ENCODE measurements around the gene EMILIN1.

EMILIN1 gene

DNA sequence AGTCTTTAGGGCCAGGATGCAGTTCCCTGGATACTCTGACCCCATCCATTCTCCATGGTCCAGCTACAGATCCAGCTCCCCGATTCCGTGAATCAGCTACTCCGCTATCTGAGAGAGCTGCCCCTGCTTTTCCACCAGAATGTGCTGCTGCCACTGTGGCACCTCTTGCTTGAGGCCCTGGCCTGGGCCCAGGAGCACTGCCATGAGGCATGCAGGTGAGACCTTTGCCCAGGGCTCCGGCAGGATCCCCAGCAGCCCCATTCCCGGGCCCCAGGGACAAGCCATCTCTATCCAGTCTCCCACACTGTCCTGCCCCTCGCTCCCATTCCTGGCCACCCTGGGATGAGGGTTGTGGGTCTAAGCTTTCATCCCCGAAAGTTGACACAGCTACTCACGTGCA lies 38.1 kb upstream of the EMILIN1 start:
- ATAC-seq = no peak
- no peak for TF ChIP-seq ZNF70 (CRISPR knock-in tag; IDR thresholded peaks at IDR 0.05)
- no peak for TF ChIP-seq OSR1 (CRISPR knock-in tag; IDR thresholded peaks at IDR 0.05)
- TF ChIP-seq ESRRG (CRISPR knock-in tag; IDR thresholded peaks at IDR 0.05) = no peak
- TF ChIP-seq, protein P1, sequence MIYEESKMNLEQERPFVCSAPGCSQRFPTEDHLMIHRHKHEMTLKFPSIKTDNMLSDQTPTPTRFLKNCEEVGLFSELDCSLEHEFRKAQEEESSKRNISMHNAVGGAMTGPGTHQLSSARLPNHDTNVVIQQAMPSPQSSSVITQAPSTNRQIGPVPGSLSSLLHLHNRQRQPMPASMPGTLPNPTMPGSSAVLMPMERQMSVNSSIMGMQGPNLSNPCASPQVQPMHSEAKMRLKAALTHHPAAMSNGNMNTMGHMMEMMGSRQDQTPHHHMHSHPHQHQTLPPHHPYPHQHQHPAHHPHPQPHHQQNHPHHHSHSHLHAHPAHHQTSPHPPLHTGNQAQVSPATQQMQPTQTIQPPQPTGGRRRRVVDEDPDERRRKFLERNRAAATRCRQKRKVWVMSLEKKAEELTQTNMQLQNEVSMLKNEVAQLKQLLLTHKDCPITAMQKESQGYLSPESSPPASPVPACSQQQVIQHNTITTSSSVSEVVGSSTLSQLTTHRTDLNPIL (CRISPR knock-in tag; IDR thresholded peaks at IDR 0.05; ENCODE audit: low read depth) = no peak
- no peak for TF ChIP-seq ISL1 (CRISPR knock-in tag; IDR thresholded peaks at IDR 0.05)
- TF ChIP-seq, protein P2, sequence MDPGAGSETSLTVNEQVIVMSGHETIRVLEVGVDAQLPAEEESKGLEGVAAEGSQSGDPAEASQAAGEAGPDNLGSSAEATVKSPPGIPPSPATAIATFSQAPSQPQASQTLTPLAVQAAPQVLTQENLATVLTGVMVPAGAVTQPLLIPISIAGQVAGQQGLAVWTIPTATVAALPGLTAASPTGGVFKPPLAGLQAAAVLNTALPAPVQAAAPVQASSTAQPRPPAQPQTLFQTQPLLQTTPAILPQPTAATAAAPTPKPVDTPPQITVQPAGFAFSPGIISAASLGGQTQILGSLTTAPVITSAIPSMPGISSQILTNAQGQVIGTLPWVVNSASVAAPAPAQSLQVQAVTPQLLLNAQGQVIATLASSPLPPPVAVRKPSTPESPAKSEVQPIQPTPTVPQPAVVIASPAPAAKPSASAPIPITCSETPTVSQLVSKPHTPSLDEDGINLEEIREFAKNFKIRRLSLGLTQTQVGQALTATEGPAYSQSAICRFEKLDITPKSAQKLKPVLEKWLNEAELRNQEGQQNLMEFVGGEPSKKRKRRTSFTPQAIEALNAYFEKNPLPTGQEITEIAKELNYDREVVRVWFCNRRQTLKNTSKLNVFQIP (CRISPR knock-in tag; IDR thresholded peaks at IDR 0.05; ENCODE audit: borderline replicate concordance, low read depth) = no peak
- no peak for TF ChIP-seq ARNTL (CRISPR knock-in tag; IDR thresholded peaks at IDR 0.05; ENCODE audit: borderline replicate concordance, low read depth)
- TF ChIP-seq ZC3H10 (CRISPR knock-in tag; IDR thresholded peaks at IDR 0.05) = no peak
- no peak for TF ChIP-seq BACH2 (CRISPR knock-in tag; IDR thresholded peaks at IDR 0.05; ENCODE audit: borderline replicate concordance)
- TF ChIP-seq CSDC2 (CRISPR knock-in tag; IDR thresholded peaks at IDR 0.05) = no peak
- no peak for TF ChIP-seq SNAI2 (CRISPR knock-in tag; IDR thresholded peaks at IDR 0.05)
- TF ChIP-seq RARB (CRISPR knock-in tag; IDR thresholded peaks at IDR 0.05) = no peak
- no peak for TF ChIP-seq ZFP3 (CRISPR knock-in tag; IDR thresholded peaks at IDR 0.05)
- no peak for TF ChIP-seq ZNF8 (CRISPR knock-in tag; IDR thresholded peaks at IDR 0.05)
- no peak for TF ChIP-seq GLIS3 (CRISPR knock-in tag; IDR thresholded peaks at IDR 0.05)
- no peak for TF ChIP-seq PATZ1 (CRISPR knock-in tag; IDR thresholded peaks at IDR 0.05; ENCODE audit: borderline replicate concordance)

- TF ChIP-seq, protein P2 (CRISPR knock-in tag; IDR thresholded peaks at IDR 0.05; ENCODE audit: borderline replicate concordance, low read depth) = no peak
- TF ChIP-seq RARB (CRISPR knock-in tag; IDR thresholded peaks at IDR 0.05) (no peak), CSDC2 (CRISPR knock-in tag; IDR thresholded peaks at IDR 0.05) (no peak), TCF4 (CRISPR knock-in tag; IDR thresholded peaks at IDR 0.05; ENCODE audit: borderline replicate concordance) (no peak), SNAI2 (CRISPR knock-in tag; IDR thresholded peaks at IDR 0.05) (no peak), ISL1 (CRISPR knock-in tag; IDR thresholded peaks at IDR 0.05) (no peak), TOX (CRISPR knock-in tag; IDR thresholded peaks at IDR 0.05; ENCODE audit: borderline replicate concordance) (no peak), BACH2 (CRISPR knock-in tag; IDR thresholded peaks at IDR 0.05; ENCODE audit: borderline replicate concordance) (no peak), ARNTL (CRISPR knock-in tag; IDR thresholded peaks at IDR 0.05; ENCODE audit: borderline replicate concordance, low read depth) (no peak), OSR1 (CRISPR knock-in tag; IDR thresholded peaks at IDR 0.05) (no peak), PATZ1 (CRISPR knock-in tag; IDR thresholded peaks at IDR 0.05; ENCODE audit: borderline replicate concordance) (no peak)
- TF ChIP-seq, protein P3, sequence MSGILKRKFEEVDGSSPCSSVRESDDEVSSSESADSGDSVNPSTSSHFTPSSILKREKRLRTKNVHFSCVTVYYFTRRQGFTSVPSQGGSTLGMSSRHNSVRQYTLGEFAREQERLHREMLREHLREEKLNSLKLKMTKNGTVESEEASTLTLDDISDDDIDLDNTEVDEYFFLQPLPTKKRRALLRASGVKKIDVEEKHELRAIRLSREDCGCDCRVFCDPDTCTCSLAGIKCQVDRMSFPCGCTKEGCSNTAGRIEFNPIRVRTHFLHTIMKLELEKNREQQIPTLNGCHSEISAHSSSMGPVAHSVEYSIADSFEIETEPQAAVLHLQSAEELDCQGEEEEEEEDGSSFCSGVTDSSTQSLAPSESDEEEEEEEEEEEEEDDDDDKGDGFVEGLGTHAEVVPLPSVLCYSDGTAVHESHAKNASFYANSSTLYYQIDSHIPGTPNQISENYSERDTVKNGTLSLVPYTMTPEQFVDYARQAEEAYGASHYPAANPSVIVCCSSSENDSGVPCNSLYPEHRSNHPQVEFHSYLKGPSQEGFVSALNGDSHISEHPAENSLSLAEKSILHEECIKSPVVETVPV (CRISPR knock-in tag; IDR thresholded peaks at IDR 0.05) = no peak
- ATAC-seq = no peak
These were observed 36.7 kb upstream of the EMILIN1 start for GRCh38 chr2:27041752-27042151.

GRCh38 chr2:27042159-27042661 lies 36.2 kb upstream of the EMILIN1 start:
- no peak for ATAC-seq
- TF ChIP-seq ISL1 (CRISPR knock-in tag; IDR thresholded peaks at IDR 0.05) (no peak), ZNF565 (CRISPR knock-in tag; conservative IDR thresholded peaks at IDR 0.05; ENCODE audit: low read depth) (no peak), OSR1 (CRISPR knock-in tag; IDR thresholded peaks at IDR 0.05) (no peak), TCF4 (CRISPR knock-in tag; IDR thresholded peaks at IDR 0.05; ENCODE audit: borderline replicate concordance) (no peak), TSHZ2 (CRISPR knock-in tag; IDR thresholded peaks at IDR 0.05) (no peak), ZFP3 (CRISPR knock-in tag; IDR thresholded peaks at IDR 0.05) (no peak), PPARA (CRISPR knock-in tag; IDR thresholded peaks at IDR 0.05; ENCODE audit: borderline replicate concordance) (no peak), ZC3H10 (CRISPR knock-in tag; IDR thresholded peaks at IDR 0.05) (no peak), GLIS3 (CRISPR knock-in tag; IDR thresholded peaks at IDR 0.05) (no peak), ESRRG (CRISPR knock-in tag; IDR thresholded peaks at IDR 0.05) (no peak)
- TF ChIP-seq, protein P1 (CRISPR knock-in tag; IDR thresholded peaks at IDR 0.05; ENCODE audit: low read depth) = no peak
